GM12891 (cell line): ENCODE results near the gene LIAS.

Experiments used
- DNase-seq: peaks from one replicate; pipeline ENCODE4 v3.0.0; 2011; ENCODE audit warnings: low spot score; ENCODE audit not compliant: insufficient read length
- FAIRE-seq: peaks from 2 replicates; lab custom pipeline; 2011; peaks lifted over from hg19 to GRCh38; lab: Jason Lieb, UNC
- PAX5 ChIP-seq: IDR thresholded peaks from 2 replicates; pipeline ENCODE4 v1.6.1; 2011; ENCODE audit warnings: low read length, moderate library complexity, mild to moderate bottlenecking; ENCODE audit not compliant: insufficient read depth, severe bottlenecking
- POLR2A ChIP-seq: IDR thresholded peaks from 2 replicates; pipeline ENCODE4 v1.6.1; 2011; ENCODE audit warnings: low read depth, low read length, control low read depth
- POLR2AphosphoS5 ChIP-seq: IDR thresholded peaks from 2 replicates; pipeline ENCODE4 v1.6.1; 2011; ENCODE audit warnings: low read depth, low read length, control low read depth
- POU2F2 ChIP-seq: IDR thresholded peaks from 2 replicates; pipeline ENCODE4 v1.6.1; 2011; ENCODE audit warnings: low read depth, mild to moderate bottlenecking, control low read depth, low read length, moderate library complexity
- SPI1 ChIP-seq: IDR thresholded peaks from 2 replicates; pipeline ENCODE4 v1.6.1; 2011; ENCODE audit warnings: low read depth, low read length, control low read depth
- TAF1 ChIP-seq: IDR thresholded peaks from 2 replicates; pipeline ENCODE4 v1.6.1; 2011; ENCODE audit warnings: low read depth, low read length, control low read depth

The LIAS gene

GRCh38 chr4:39433878-39434492, 24.9 kb upstream of the LIAS start:
- no peak for DNase-seq
- no peak for TF ChIP-seq POLR2A
- no peak for TF ChIP-seq POU2F2
- no peak for TF ChIP-seq SPI1
- no peak for FAIRE-seq

- FAIRE-seq, result no peak
- no peak for DNase-seq
- TF ChIP-seq POU2F2 (no peak), TAF1 (no peak)
These were observed 22.9 kb upstream of the LIAS start for GRCh38 chr4:39435659-39436563.

GRCh38 chr4:39441593-39441992, 17.3 kb upstream of the LIAS start:
- no peak for TF ChIP-seq SPI1
- FAIRE-seq, result no peak
- DNase-seq, result no peak

- DNase-seq, result no peak
- no peak for FAIRE-seq
- TF ChIP-seq POLR2A, result no peak
- TF ChIP-seq PAX5, result no peak
- TF ChIP-seq TAF1, result no peak
These were observed 15.9 kb upstream of the LIAS start for GRCh38 chr4:39442998-39443397.

GRCh38 chr4:39446483-39446841, 12.4 kb upstream of the LIAS start:
- TF ChIP-seq POLR2A (no peak), SPI1 (no peak), POU2F2 (no peak), PAX5 (no peak), TAF1 (no peak), POLR2AphosphoS5 (no peak)
- FAIRE-seq (no peak), DNase-seq (no peak)

- FAIRE-seq (peak; percentile 74), DNase-seq (peak; percentile 56)
- TF ChIP-seq SPI1 (no peak), POU2F2 (0 out of 2 replicates have a peak, but pooled peaks have one; percentile 45), POLR2A (peak; percentile 23; the same call in 1 of the 2 replicates), POLR2AphosphoS5 (no peak), TAF1 (no peak), PAX5 (no peak)
These were observed 11.8 kb upstream of the LIAS start for GRCh38 chr4:39446842-39447573.

GRCh38 chr4:39450618-39451017, 8.2 kb upstream of the LIAS start:
- FAIRE-seq (no peak), DNase-seq (no peak)
- TF ChIP-seq SPI1 (no peak), TAF1 (no peak), POU2F2 (no peak), PAX5 (no peak), POLR2A (no peak), POLR2AphosphoS5 (no peak)

GRCh38 chr4:39451423-39452023, 7.3 kb upstream of the LIAS start:
- FAIRE-seq (no peak), DNase-seq (no peak)
- TF ChIP-seq POU2F2, result peak; percentile 47; the same call in 1 of the 2 replicates
- peak; percentile 63 for TF ChIP-seq POLR2AphosphoS5
- no peak for TF ChIP-seq TAF1
- no peak for TF ChIP-seq SPI1
- peak; percentile 60 for TF ChIP-seq POLR2A
- TF ChIP-seq PAX5, result no peak

- TF ChIP-seq POLR2AphosphoS5 (no peak), SPI1 (no peak), POU2F2 (no peak), POLR2A (peak; percentile 20; the same call in 1 of the 2 replicates), PAX5 (no peak), TAF1 (no peak)
- FAIRE-seq (no peak), DNase-seq (no peak)
These were observed 6.5 kb upstream of the LIAS start for GRCh38 chr4:39452153-39452859.

GRCh38 chr4:39452860-39453587, 5.8 kb upstream of the LIAS start:
- DNase-seq, result no peak
- TF ChIP-seq TAF1 (no peak), POU2F2 (no peak), POLR2A (peak; percentile 42)
- FAIRE-seq, result peak; percentile 83
